Measurements from ENCODE around the gene SLC22A5. TPM values are rescaled to one million over a fixed set of nuclear protein-coding genes. Genes with fewer than 3 reads are reported as not detected.

SLC22A5 gene
- total and polyA plus RNA-seq, 2 donors (not counting 3 experiments of a cell fraction or from before 2014, with no cell fraction given): 3.6 to 9.3 TPM

DNA sequence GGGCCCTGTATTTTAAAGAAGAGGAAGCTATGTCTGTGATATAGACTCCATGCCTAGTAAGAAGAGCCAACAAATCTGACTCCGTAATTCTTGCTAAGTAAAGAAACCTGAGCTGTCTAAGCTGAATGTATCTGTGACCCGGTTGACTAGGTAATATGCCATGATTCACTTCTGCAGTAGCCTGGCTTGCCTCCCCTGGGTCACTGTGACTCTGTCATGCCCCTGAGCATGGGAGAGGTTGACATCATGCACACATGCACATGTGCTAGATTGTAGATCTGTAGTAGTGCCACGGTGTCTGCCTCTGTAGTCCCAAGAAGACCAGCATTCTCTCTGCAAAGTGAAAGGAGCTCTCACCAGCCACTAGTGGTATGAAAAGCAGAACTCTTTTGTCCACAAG, 9.1 kb downstream of the SLC22A5 start:
- CTCF ChIA-PET: interaction anchor here (0.6 to 1.0 kb wide), 3 partner anchors 11 to 189 kb away, joined by 3 read pairs; no protein-coding TSS in a partner anchor
- Histone ChIP-seq H3K4me2 (ENCODE audit: insufficient read depth, low read length) (no peak overlapping the region), H3K36me3 (ENCODE audit: control insufficient read depth in 2 of 2, extremely low read depth in 1 of 2, insufficient read depth in 2 of 2, low read length in 2 of 2) (no peaks in the 10 kb centered on the region), H3K27me3 (ENCODE audit: control insufficient read depth in 2 of 2, insufficient read depth in 2 of 2, low read length in 2 of 2) (no peaks in the 10 kb centered on the region), H3K9me1 (replicated peaks; ENCODE audit: control insufficient read depth, extremely low read depth, insufficient read depth, low read length) (no peaks in the 10 kb centered on the region), H4K20me1 (replicated peaks; ENCODE audit: control insufficient read depth, extremely low read depth, insufficient read depth, low read length) (no peaks in the 10 kb centered on the region), H3K9me3 (replicated peaks; ENCODE audit: control insufficient read depth, insufficient read depth, low read length) (no peaks in the 10 kb centered on the region), H3K4me3 (replicated peaks in 1 of 3; ENCODE audit: insufficient read depth in 1 of 3, low read depth in 1 of 3, low read length in 3 of 3) (no peak overlapping the region), H3K9ac (replicated peaks; ENCODE audit: extremely low read depth, insufficient read depth, low read length) (no peak overlapping the region), H3K79me2 (ENCODE audit: control insufficient read depth, insufficient read depth, low read length) (no peaks in the 10 kb centered on the region), H2AFZ (ENCODE audit: low read depth, low read length) (no peak overlapping the region), H3K27ac (ENCODE audit: insufficient read depth, low read depth, low read length) (no peak overlapping the region), H3K4me1 (ENCODE audit: control insufficient read depth, extremely low read depth, insufficient read depth, low read length) (no peaks in the 10 kb centered on the region)
- BruUV-seq (replicated peaks): no TSS peak
- POLR2A ChIA-PET: interaction anchor here (0.7 to 1.5 kb wide), 2 partner anchors 9 to 457 kb away, joined by 3 read pairs; partner anchors contain the start of gene SLC22A5
- intact Hi-C loops (cut with micrococcal nuclease): no loop called here
- dilution Hi-C loops (cut with MboI; ENCODE audit: extremely low pct_ligation_motif_present, low sequenced_read_pairs): no loop called here
- FAIRE-seq (no peak), DNase-seq (ENCODE audit: low read depth, low spot score) (no peak)
- TF ChIP-seq, protein P1, sequence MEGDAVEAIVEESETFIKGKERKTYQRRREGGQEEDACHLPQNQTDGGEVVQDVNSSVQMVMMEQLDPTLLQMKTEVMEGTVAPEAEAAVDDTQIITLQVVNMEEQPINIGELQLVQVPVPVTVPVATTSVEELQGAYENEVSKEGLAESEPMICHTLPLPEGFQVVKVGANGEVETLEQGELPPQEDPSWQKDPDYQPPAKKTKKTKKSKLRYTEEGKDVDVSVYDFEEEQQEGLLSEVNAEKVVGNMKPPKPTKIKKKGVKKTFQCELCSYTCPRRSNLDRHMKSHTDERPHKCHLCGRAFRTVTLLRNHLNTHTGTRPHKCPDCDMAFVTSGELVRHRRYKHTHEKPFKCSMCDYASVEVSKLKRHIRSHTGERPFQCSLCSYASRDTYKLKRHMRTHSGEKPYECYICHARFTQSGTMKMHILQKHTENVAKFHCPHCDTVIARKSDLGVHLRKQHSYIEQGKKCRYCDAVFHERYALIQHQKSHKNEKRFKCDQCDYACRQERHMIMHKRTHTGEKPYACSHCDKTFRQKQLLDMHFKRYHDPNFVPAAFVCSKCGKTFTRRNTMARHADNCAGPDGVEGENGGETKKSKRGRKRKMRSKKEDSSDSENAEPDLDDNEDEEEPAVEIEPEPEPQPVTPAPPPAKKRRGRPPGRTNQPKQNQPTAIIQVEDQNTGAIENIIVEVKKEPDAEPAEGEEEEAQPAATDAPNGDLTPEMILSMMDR (IDR thresholded peaks at IDR 0.05; ENCODE audit: extremely low read depth in 1 of 2, insufficient read depth in 1 of 2, low read depth in 1 of 2, low read length in 2 of 2): no peak
- TF ChIP-seq, protein P2, sequence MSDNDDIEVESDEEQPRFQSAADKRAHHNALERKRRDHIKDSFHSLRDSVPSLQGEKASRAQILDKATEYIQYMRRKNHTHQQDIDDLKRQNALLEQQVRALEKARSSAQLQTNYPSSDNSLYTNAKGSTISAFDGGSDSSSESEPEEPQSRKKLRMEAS (IDR thresholded peaks at IDR 0.05; ENCODE audit: insufficient read depth, insufficient read length): no peak
- TF ChIP-seq JUN (IDR thresholded peaks at IDR 0.05; ENCODE audit: borderline replicate concordance, insufficient read depth, insufficient read length, low read depth) (no peak), MYC (IDR thresholded peaks at IDR 0.05; ENCODE audit: low read depth, low read length) (no peak), GATA2 (IDR thresholded peaks at IDR 0.05; ENCODE audit: insufficient read depth, insufficient read length, low read depth, low read length) (no peak)

GRCh38 chr5:132380047-132380446, 10.5 kb downstream of the SLC22A5 start:
- Histone ChIP-seq H3K9me3 (replicated peaks; ENCODE audit: control insufficient read depth, insufficient read depth, low read length) (no peaks in the 10 kb centered on the region), H4K20me1 (replicated peaks; ENCODE audit: control insufficient read depth, extremely low read depth, insufficient read depth, low read length) (no peaks in the 10 kb centered on the region), H3K4me2 (ENCODE audit: insufficient read depth, low read length) (no peak overlapping the region), H3K9ac (replicated peaks; ENCODE audit: extremely low read depth, insufficient read depth, low read length) (no peak overlapping the region), H3K27ac (ENCODE audit: insufficient read depth, low read depth, low read length) (no peak overlapping the region), H3K4me1 (ENCODE audit: control insufficient read depth, extremely low read depth, insufficient read depth, low read length) (no peaks in the 10 kb centered on the region), H3K36me3 (ENCODE audit: control insufficient read depth in 2 of 2, extremely low read depth in 1 of 2, insufficient read depth in 2 of 2, low read length in 2 of 2) (no peaks in the 10 kb centered on the region), H3K9me1 (replicated peaks; ENCODE audit: control insufficient read depth, extremely low read depth, insufficient read depth, low read length) (no peaks in the 10 kb centered on the region), H3K79me2 (ENCODE audit: control insufficient read depth, insufficient read depth, low read length) (no peaks in the 10 kb centered on the region), H3K27me3 (ENCODE audit: control insufficient read depth in 2 of 2, insufficient read depth in 2 of 2, low read length in 2 of 2) (no peaks in the 10 kb centered on the region), H3K4me3 (replicated peaks in 1 of 3; ENCODE audit: insufficient read depth in 1 of 3, low read depth in 1 of 3, low read length in 3 of 3) (no peak overlapping the region), H2AFZ (ENCODE audit: low read depth, low read length) (no peak overlapping the region)
- ChIA-PET POLR2A (interaction anchor here (1.5 kb wide), 1 partner anchor 11 kb away, joined by 3 read pairs; the partner anchor contains the start of gene SLC22A5), CTCF (no interaction called here)
- dilution Hi-C loops (cut with MboI; ENCODE audit: extremely low pct_ligation_motif_present, low sequenced_read_pairs): no loop called here
- DNase-seq (ENCODE audit: low read depth, low spot score): no peak
- TF ChIP-seq MYC (IDR thresholded peaks at IDR 0.05; ENCODE audit: low read depth, low read length) (no peak), POLR2A (IDR thresholded peaks at IDR 0.05; ENCODE audit: low read depth, low read length) (no peak), JUN (IDR thresholded peaks at IDR 0.05; ENCODE audit: borderline replicate concordance, insufficient read depth, insufficient read length, low read depth) (no peak), EZH2 (IDR thresholded peaks at IDR 0.05; ENCODE audit: borderline replicate concordance, low read depth, low read length, severe bottlenecking) (no peak), POLR2AphosphoS5 (IDR thresholded peaks at IDR 0.05; ENCODE audit: insufficient read depth, low read depth, low read length) (no peak), FOS (IDR thresholded peaks at IDR 0.05; ENCODE audit: borderline replicate concordance, insufficient read depth, low read length) (no peak), GATA2 (IDR thresholded peaks at IDR 0.05; ENCODE audit: insufficient read depth, insufficient read length, low read depth, low read length) (no peak)
- TF ChIP-seq, protein P1 (IDR thresholded peaks at IDR 0.05; ENCODE audit: extremely low read depth in 1 of 2, insufficient read depth in 1 of 2, low read depth in 1 of 2, low read length in 2 of 2): no peak
- TF ChIP-seq, protein P2 (IDR thresholded peaks at IDR 0.05; ENCODE audit: insufficient read depth, insufficient read length): no peak
- BruUV-seq (replicated peaks): no TSS peak
- intact Hi-C loops (cut with micrococcal nuclease): loop anchor here (10.0 kb wide), 3 partner anchors 245 to 865 kb away; partner anchors contain the start of gene HSPA4
- no peak for FAIRE-seq
